H1 (cell line): ENCODE results near the gene SLC17A6. TPM values are rescaled to one million over a fixed set of nuclear protein-coding genes. Genes with fewer than 3 reads are reported as not detected.

ENCODE experiments used
- CTCF ChIA-PET: fragments of 300-600 bp; sonication (Branson Sonifier 250); formaldehyde crosslinking; loops from one replicate; lab custom pipeline; 2021; ENCODE audit not compliant: partially characterized antibody; lab: Charles Lee
- POLR2A ChIA-PET: fragments of 300-600 bp; sonication (Branson Sonifier 250); formaldehyde crosslinking; loops from one replicate; lab custom pipeline; 2021; ENCODE audit warnings: inconsistent platforms; ENCODE audit not compliant: partially characterized antibody; lab: Charles Lee
- DNase-seq, 2 experiments: peaks; one replicate each; pipeline versions ENCODE4 v3.0.0 to v3.0.0-alpha.2; 2010 to 2022; ENCODE audit warnings: low spot score in 2 of 2, low read depth in 1 of 2, mixed read lengths in 1 of 2
- FAIRE-seq: peaks from 2 replicates; lab custom pipeline; 2011; peaks lifted over from hg19 to GRCh38; lab: Jason Lieb, UNC
- H2AFZ ChIP-seq: 2 replicates; pipeline ENCODE4 v1.8.1; 2012; ENCODE audit warnings: low read length, inconsistent platforms
- H2AK5ac ChIP-seq: 2 replicates; pipeline ENCODE4 v1.6.1; 2013; ENCODE audit warnings: low read depth, low read length
- H2BK120ac ChIP-seq: replicated peaks from 2 replicates; pipeline ENCODE3; 2013; ENCODE audit warnings: low read depth, low read length, inconsistent platforms
- H2BK12ac ChIP-seq: 2 replicates; pipeline ENCODE4 v1.6.1; 2013; ENCODE audit warnings: low read depth, low read length
- H2BK15ac ChIP-seq: 2 replicates; pipeline ENCODE4 v1.6.1; 2013; ENCODE audit warnings: low read length
- H2BK20ac ChIP-seq: 2 replicates; pipeline ENCODE4 v1.6.1; 2013; ENCODE audit warnings: low read length
- H2BK5ac ChIP-seq: 2 replicates; pipeline ENCODE4 v1.6.1; 2013; ENCODE audit warnings: low read depth, low read length
- H3K14ac ChIP-seq: 2 replicates; pipeline ENCODE4 v1.6.1; 2013; ENCODE audit warnings: inconsistent platforms; ENCODE audit not compliant: insufficient read length
- H3K18ac ChIP-seq: 2 replicates; pipeline ENCODE4 v1.6.1; 2013; ENCODE audit warnings: low read length; ENCODE audit errors: extremely low read depth
- H3K23ac ChIP-seq: 2 replicates; pipeline ENCODE4 v1.6.1; 2013; ENCODE audit warnings: inconsistent platforms; ENCODE audit not compliant: insufficient read length
- H3K23me2 ChIP-seq: 2 replicates; pipeline ENCODE4 v1.6.1; 2013; ENCODE audit warnings: low read depth, low read length
- H3K27ac ChIP-seq: 2 replicates; pipeline ENCODE4 v1.6.1; 2011; ENCODE audit warnings: low read depth, low read length, inconsistent platforms
- H3K27me3 ChIP-seq, 4 experiments: replicated peaks in 1 of 4; 1 replicate in 1 of 4; 2 replicates in 3 of 4; pipeline versions ENCODE4 v1.6.1 to v1.8.1; 2011 to 2013; ENCODE audit warnings: low read length in 3 of 4, mild to moderate bottlenecking in 3 of 4, inconsistent platforms in 2 of 4, mixed read lengths in 2 of 4, moderate library complexity in 1 of 4; ENCODE audit not compliant: control insufficient read depth in 3 of 4, insufficient read depth in 3 of 4; ENCODE audit errors: extremely low read depth in 1 of 4
- H3K36me3 ChIP-seq, 4 experiments: 2 replicates each; pipeline versions ENCODE4 v1.6.1 to v1.8.1; 2011 to 2013; ENCODE audit warnings: mild to moderate bottlenecking in 4 of 4, low read length in 3 of 4, moderate library complexity in 2 of 4, control low read depth in 1 of 4, inconsistent platforms in 1 of 4; ENCODE audit not compliant: insufficient read depth in 4 of 4, control insufficient read depth in 2 of 4
- H3K4ac ChIP-seq: replicated peaks from 2 replicates; pipeline ENCODE3; 2013; ENCODE audit warnings: low read length, low read depth, mixed read lengths, inconsistent platforms; ENCODE audit not compliant: insufficient read length
- H3K4me1 ChIP-seq, 4 experiments: replicated peaks in 1 of 4; 1 replicate in 1 of 4; 2 replicates in 3 of 4; pipeline versions ENCODE4 v1.6.1 to v1.8.1; 2011 to 2013; ENCODE audit warnings: low read length in 3 of 4, inconsistent platforms in 2 of 4, mixed read lengths in 1 of 4; ENCODE audit not compliant: insufficient read depth in 4 of 4, control insufficient read depth in 3 of 4
- H3K4me2 ChIP-seq, 2 experiments: 2 replicates each; pipeline versions ENCODE4 v1.6.1 to v1.8.1; 2011 to 2013; ENCODE audit warnings: low read depth in 2 of 2, low read length in 2 of 2, control low read depth in 1 of 2, inconsistent platforms in 1 of 2, mild to moderate bottlenecking in 1 of 2; ENCODE audit not compliant: insufficient read depth in 1 of 2
- H3K4me3 ChIP-seq, 4 experiments: fragments of 200-600, 300-600 bp in 1 of 4; sonication (generic), shearing (Covaris generic), sonication (Bioruptor Twin) in 1 of 4; 2 replicates each; pipeline versions ENCODE4 v1.5.1 to v1.8.1; 2011 to 2016; ENCODE audit warnings: low read length in 4 of 4, low read depth in 3 of 4, control low read depth in 2 of 4, inconsistent platforms in 2 of 4, mild to moderate bottlenecking in 2 of 4, mixed read lengths in 1 of 4, moderate library complexity in 1 of 4; ENCODE audit not compliant: insufficient read depth in 2 of 4; ENCODE audit errors: extremely low read depth in 1 of 4
- H3K56ac ChIP-seq: replicated peaks from 2 replicates; pipeline ENCODE3; 2013; ENCODE audit warnings: low read depth, mild to moderate bottlenecking, mixed read lengths, low read length, inconsistent platforms; ENCODE audit not compliant: insufficient read length
- H3K79me1 ChIP-seq: 2 replicates; pipeline ENCODE4 v1.6.1; 2013; ENCODE audit warnings: low read depth, low read length, control low read depth
- H3K79me2 ChIP-seq, 2 experiments: 2 replicates each; pipeline versions ENCODE4 v1.6.1 to v1.8.1; 2012 to 2013; ENCODE audit warnings: low read length in 2 of 2, mild to moderate bottlenecking in 2 of 2, inconsistent platforms in 1 of 2; ENCODE audit not compliant: insufficient read depth in 2 of 2, control insufficient read depth in 1 of 2
- H3K9ac ChIP-seq, 4 experiments: replicated peaks in 1 of 4; 1 replicate in 1 of 4; 2 replicates in 3 of 4; pipeline versions ENCODE4 v1.6.1 to v1.8.1; 2011 to 2013; ENCODE audit warnings: low read depth in 3 of 4, low read length in 3 of 4, control low read depth in 2 of 4, mild to moderate bottlenecking in 2 of 4, moderate library complexity in 2 of 4, inconsistent platforms in 1 of 4; ENCODE audit errors: extremely low read depth in 1 of 4
- H3K9me3 ChIP-seq, 2 experiments: 2 replicates each; pipeline versions ENCODE4 v1.6.1 to v1.8.1; 2012 to 2013; ENCODE audit warnings: mild to moderate bottlenecking in 2 of 2, moderate library complexity in 2 of 2, control low read depth in 1 of 2, inconsistent platforms in 1 of 2, low read depth in 1 of 2, low read length in 1 of 2, mixed read lengths in 1 of 2; ENCODE audit not compliant: insufficient read depth in 2 of 2
- H4K20me1 ChIP-seq, 2 experiments: replicated peaks in 1 of 2; 2 replicates each; pipeline versions ENCODE3 to v1.8.1; 2011 to 2013; ENCODE audit warnings: inconsistent platforms in 2 of 2, low read length in 2 of 2, mild to moderate bottlenecking in 1 of 2; ENCODE audit not compliant: insufficient read depth in 2 of 2, control insufficient read depth in 1 of 2
- H4K5ac ChIP-seq: 2 replicates; pipeline ENCODE4 v1.6.1; 2013; ENCODE audit warnings: low read length, low read depth, mixed read lengths, inconsistent platforms; ENCODE audit not compliant: insufficient read length
- H4K8ac ChIP-seq: 2 replicates; pipeline ENCODE4 v1.8.0; 2013; ENCODE audit warnings: mild to moderate bottlenecking, moderate library complexity, low read length, inconsistent platforms; ENCODE audit not compliant: insufficient read depth; ENCODE audit errors: extremely low read depth
- H4K91ac ChIP-seq: replicated peaks from 2 replicates; pipeline ENCODE3; 2013; ENCODE audit warnings: low read length, mixed read lengths, inconsistent platforms; ENCODE audit not compliant: insufficient read length
- ASH2L ChIP-seq: fragments of 200-600, 300-600 bp; sonication (generic); IDR thresholded peaks from one replicate; pipeline ENCODE4 v1.7.1; 2017; ENCODE audit warnings: low read length
- ATF2 ChIP-seq: IDR thresholded peaks from 2 replicates; pipeline ENCODE4 v1.6.1; 2012; ENCODE audit warnings: low read length, inconsistent platforms
- E2F6 ChIP-seq: IDR thresholded peaks from 2 replicates; pipeline ENCODE4 v1.6.1; 2012; ENCODE audit warnings: inconsistent platforms
- EZH2 ChIP-seq: fragments of 200-600 bp; sonication (generic); IDR thresholded peaks from 2 replicates; pipeline ENCODE4 v1.7.1; 2012; ENCODE audit warnings: low read depth, mild to moderate bottlenecking, moderate library complexity, low read length, inconsistent platforms; ENCODE audit not compliant: severe bottlenecking
- JUN ChIP-seq: IDR thresholded peaks from 2 replicates; pipeline ENCODE4 v1.6.1; 2011; ENCODE audit warnings: low read depth, mild to moderate bottlenecking, improper control_type of control experiment, low read length
- RNF2 ChIP-seq: fragments of 200-900, 300-1000 bp; sonication (generic); IDR thresholded peaks from 2 replicates; pipeline ENCODE4 v1.7.1; 2016; ENCODE audit warnings: borderline replicate concordance, low read depth, mild to moderate bottlenecking, antibody characterized with exemption, low read length; ENCODE audit not compliant: poor library complexity, severe bottlenecking; ENCODE audit errors: missing control alignments
- SIN3A ChIP-seq, 2 experiments: IDR thresholded peaks in 1 of 2; conservative IDR thresholded peaks in 1 of 2; 2 replicates each; pipeline ENCODE4 v1.6.1; 2011 to 2012; ENCODE audit warnings: low read length in 2 of 2, improper control_type of control experiment in 1 of 2, low read depth in 1 of 2, mild to moderate bottlenecking in 1 of 2
- SUZ12 ChIP-seq: fragments of 200-600 bp; sonication (generic); IDR thresholded peaks from 2 replicates; pipeline ENCODE4 v1.6.1; 2012; ENCODE audit warnings: mild to moderate bottlenecking, inconsistent platforms, low read length, moderate library complexity, mixed read lengths
- TAF1 ChIP-seq: IDR thresholded peaks from 2 replicates; pipeline ENCODE4 v1.6.1; 2011; ENCODE audit warnings: mild to moderate bottlenecking, low read depth, low read length
- ZNF274 ChIP-seq: IDR thresholded peaks from 2 replicates; pipeline ENCODE4 v1.7.0; 2012; ENCODE audit warnings: low read length, borderline replicate concordance; ENCODE audit errors: extremely low read depth
- WGBS, 2 experiments: shearing (Covaris generic) in 1 of 2; methylation state at CpG; one replicate each; pipeline versions ENCODE4 v1.1.6 to v1.1.7; 2013 to 2015; ENCODE audit warnings: low lambda C conversion rate in 2 of 2, mixed read lengths in 2 of 2, inconsistent platforms in 1 of 2, low coverage in 1 of 2, missing lambda C conversion rate in 1 of 2; ENCODE audit not compliant: insufficient replicate concordance in 2 of 2, insufficient coverage in 1 of 2, insufficient read length in 1 of 2; ENCODE audit errors: extremely low coverage in 1 of 2, missing lambda C conversion rate in 1 of 2; 5-methylcytosine and 5-hydroxymethylcytosine counted together
- polyA plus RNA-seq, 7 experiments: library from polyadenylated mRNA; depleted of rRNA in 3 of 7; stranded (reverse) in 5 of 7; unstranded in 2 of 7; fragments of >200 nt in 5 of 7; fragments of 200-250 nt in 2 of 7; gene quantifications; 1 replicate in 5 of 7; 2 replicates in 1 of 7; 4 replicates in 1 of 7; pipeline versions ENCODE4 v1.2.1 to v1.2.3, GENCODE V29; 2011 to 2013; ENCODE audit warnings: missing spikeins in 2 of 7, mixed read lengths in 2 of 7
- total RNA-seq: library from RNA; stranded (reverse); fragmentation: NEBNext Ultra II Directional; extraction: Animal tissue kit (Norgen Biotek cat#: 25700); gene quantifications from 2 replicates; pipeline ENCODE4 v1.2.1, GENCODE V29; 2021

SLC17A6 gene
- total and polyA plus RNA-seq, 2 of the 8 experiments (the other 6 are each of a cell fraction or from before 2014, with no cell fraction given), result 0.24 to 1.6 TPM

GRCh38 chr11:22407267-22407666, 69.1 kb downstream of the SLC17A6 start:
- FAIRE-seq, result no peak
- H3K4ac ChIP-seq, result no peak overlapping the region
- 0 out of 7 replicates have a peak, but pooled peaks cover 0 to 2% (median 0%) of the 10 kb centered on the region in 4 experiments for H3K4me1 ChIP-seq
- H2BK120ac ChIP-seq, result no peak overlapping the region
- no peaks in the 10 kb centered on the region for H3K27me3 ChIP-seq
- no peak overlapping the region for H3K4me2 ChIP-seq
- no peaks in the 10 kb centered on the region for H4K20me1 ChIP-seq
- no peaks in the 10 kb centered on the region for H3K79me2 ChIP-seq
- ChIA-PET CTCF (interaction anchor here (1.1 kb wide), 1 partner anchor 33 kb away, joined by 3 read pairs; no protein-coding TSS in a partner anchor), POLR2A (no interaction called here)
- H2AFZ ChIP-seq, result no peak overlapping the region
- WGBS, 2 experiments, result 87% methylated on average over 1 of the region's 1 CpG; no CpG with 5 or more reads in 1 of the 2 experiments
- H3K79me1 ChIP-seq, result no peaks in the 10 kb centered on the region
- no peak overlapping the region for H4K8ac ChIP-seq
- H3K9ac ChIP-seq, result no peak overlapping the region
- H3K23ac ChIP-seq, result no peak overlapping the region
- no peak overlapping the region for H3K27ac ChIP-seq
- no peak overlapping the region for H4K5ac ChIP-seq
- H2BK20ac ChIP-seq, result no peak overlapping the region
- H2BK15ac ChIP-seq, result no peak overlapping the region
- no peak overlapping the region for H3K4me3 ChIP-seq
- no peak overlapping the region for H2BK5ac ChIP-seq
- H3K23me2 ChIP-seq, result no peaks in the 10 kb centered on the region
- no peak overlapping the region for H3K18ac ChIP-seq
- DNase-seq, result no peak
- H3K36me3 ChIP-seq, result no peaks in the 10 kb centered on the region
- H3K14ac ChIP-seq, result no peak overlapping the region
- no peaks in the 10 kb centered on the region for H3K9me3 ChIP-seq
- H4K91ac ChIP-seq, result no peak overlapping the region
- no peak overlapping the region for H2AK5ac ChIP-seq
- H2BK12ac ChIP-seq, result no peak overlapping the region
- H3K56ac ChIP-seq, result no peak overlapping the region
- TF ChIP-seq EZH2, result no peak
- TF ChIP-seq JUN, result no peak
- TF ChIP-seq ASH2L, result no peak
- TF ChIP-seq SIN3A (conservative IDR thresholded peaks at IDR 0.05 in 1 of 2, IDR thresholded peaks at IDR 0.05 in 1 of 2; ENCODE audit: low read depth in 1 of 2, low read length in 2 of 2), result no peak
- TF ChIP-seq TAF1, result no peak
- no peak for TF ChIP-seq E2F6
- no peak for TF ChIP-seq ATF2
- TF ChIP-seq RNF2, result no peak
- no peak for TF ChIP-seq ZNF274
- no peak for TF ChIP-seq SUZ12
